SK-N-SH (cell line): ENCODE data around the gene CENPX.

ENCODE experiments used
- GATA2 ChIP-seq: sonication (generic); formaldehyde crosslinking; IDR thresholded peaks from 2 replicates; pipeline ENCODE4 v1.5.0; 2020; ENCODE audit warnings: mild to moderate bottlenecking, missing genetic modification reagents
- TF ChIP-seq, protein P1 (sequence below): fragments of 200-600 bp; sonication (generic); IDR thresholded peaks from 2 replicates; pipeline ENCODE4 v1.6.1; 2017; ENCODE audit warnings: antibody characterized with exemption, mild to moderate bottlenecking, moderate library complexity

DNA sequence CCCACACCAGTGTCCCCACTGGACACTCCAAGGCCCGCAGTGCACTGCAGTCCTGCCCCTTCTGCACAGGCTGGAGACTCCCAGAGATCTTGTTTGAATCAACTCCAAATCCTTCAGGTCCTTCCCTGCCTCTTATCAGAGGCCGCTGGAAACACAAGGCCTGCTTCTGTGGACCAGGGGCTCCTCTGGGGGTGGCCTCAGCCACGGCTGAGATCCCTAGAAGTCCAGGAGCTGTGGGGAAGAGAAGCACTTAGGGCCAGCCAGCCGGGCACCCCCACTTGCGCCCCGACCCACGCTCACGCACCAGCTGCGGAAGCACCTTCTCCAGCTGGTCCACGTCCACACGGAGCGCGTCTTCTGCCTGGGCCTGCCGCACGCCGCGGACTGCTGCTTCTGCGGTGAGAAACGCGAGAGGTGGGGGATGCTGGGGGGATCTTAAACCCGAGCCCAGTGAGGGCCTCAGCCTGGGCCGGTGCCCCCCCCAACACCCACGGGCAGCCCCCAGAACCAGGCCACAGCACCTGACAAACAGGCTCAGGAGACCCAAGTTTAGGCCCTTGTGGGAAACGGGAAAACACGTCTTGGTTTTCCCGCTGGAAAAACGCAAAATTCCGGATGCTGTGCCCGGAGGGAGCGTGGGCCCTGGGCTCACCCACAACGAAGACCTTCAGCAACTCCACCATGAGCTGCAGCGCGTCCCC is 3.5 kb downstream of the CENPX start:
- no peak for TF ChIP-seq GATA2 (CRISPR knock-in tag)
- TF ChIP-seq, protein P1, sequence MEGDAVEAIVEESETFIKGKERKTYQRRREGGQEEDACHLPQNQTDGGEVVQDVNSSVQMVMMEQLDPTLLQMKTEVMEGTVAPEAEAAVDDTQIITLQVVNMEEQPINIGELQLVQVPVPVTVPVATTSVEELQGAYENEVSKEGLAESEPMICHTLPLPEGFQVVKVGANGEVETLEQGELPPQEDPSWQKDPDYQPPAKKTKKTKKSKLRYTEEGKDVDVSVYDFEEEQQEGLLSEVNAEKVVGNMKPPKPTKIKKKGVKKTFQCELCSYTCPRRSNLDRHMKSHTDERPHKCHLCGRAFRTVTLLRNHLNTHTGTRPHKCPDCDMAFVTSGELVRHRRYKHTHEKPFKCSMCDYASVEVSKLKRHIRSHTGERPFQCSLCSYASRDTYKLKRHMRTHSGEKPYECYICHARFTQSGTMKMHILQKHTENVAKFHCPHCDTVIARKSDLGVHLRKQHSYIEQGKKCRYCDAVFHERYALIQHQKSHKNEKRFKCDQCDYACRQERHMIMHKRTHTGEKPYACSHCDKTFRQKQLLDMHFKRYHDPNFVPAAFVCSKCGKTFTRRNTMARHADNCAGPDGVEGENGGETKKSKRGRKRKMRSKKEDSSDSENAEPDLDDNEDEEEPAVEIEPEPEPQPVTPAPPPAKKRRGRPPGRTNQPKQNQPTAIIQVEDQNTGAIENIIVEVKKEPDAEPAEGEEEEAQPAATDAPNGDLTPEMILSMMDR: no peak
